ENCODE measurements around the gene GPR137.

DNA sequence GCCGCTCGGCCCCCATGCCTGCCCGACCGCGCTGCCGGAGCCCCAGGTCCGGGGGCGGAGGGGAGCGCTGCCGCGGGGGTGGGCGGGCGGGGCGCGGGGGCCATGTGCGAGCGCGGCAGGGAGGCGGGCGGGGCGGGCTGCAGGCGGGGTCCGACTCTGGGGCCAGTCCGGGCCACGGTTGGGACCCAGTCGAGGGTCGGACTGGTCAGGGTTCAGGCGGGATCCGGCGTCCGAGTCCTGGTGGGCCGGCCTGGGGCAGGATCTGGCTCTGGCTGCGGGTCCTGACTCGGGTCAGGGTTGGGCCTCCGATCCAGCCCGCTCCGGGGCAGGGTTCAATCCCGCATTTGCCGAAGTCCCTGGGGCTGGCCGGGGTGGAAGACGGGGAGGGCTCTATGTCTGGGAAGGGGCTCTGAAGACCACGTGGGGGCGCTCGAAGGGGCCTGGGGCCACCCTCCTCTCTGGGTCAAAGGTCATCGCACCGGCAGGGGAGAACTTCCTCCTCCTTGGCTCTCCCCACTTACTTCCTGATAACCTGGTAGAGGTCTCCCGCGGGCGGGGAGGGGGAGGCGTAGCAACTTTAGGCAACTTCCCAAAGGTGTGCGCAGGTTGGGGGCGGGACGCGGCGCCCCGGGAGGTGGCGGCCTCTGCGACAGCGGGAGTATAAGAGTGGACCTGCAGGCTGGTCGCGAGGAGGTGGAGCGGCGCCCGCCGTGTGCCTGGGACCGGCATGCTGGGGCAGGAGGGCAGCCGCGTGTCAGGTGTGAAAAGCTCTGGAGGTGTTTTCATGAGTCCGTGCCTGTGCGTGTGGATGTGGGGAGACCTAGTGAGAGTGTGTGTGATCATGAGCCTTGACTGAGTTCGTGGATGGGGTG is 20.3 kb downstream of the GPR137 start:
- TF ChIP-seq, protein P1, sequence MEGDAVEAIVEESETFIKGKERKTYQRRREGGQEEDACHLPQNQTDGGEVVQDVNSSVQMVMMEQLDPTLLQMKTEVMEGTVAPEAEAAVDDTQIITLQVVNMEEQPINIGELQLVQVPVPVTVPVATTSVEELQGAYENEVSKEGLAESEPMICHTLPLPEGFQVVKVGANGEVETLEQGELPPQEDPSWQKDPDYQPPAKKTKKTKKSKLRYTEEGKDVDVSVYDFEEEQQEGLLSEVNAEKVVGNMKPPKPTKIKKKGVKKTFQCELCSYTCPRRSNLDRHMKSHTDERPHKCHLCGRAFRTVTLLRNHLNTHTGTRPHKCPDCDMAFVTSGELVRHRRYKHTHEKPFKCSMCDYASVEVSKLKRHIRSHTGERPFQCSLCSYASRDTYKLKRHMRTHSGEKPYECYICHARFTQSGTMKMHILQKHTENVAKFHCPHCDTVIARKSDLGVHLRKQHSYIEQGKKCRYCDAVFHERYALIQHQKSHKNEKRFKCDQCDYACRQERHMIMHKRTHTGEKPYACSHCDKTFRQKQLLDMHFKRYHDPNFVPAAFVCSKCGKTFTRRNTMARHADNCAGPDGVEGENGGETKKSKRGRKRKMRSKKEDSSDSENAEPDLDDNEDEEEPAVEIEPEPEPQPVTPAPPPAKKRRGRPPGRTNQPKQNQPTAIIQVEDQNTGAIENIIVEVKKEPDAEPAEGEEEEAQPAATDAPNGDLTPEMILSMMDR (IDR thresholded peaks at IDR 0.05; ENCODE audit: poor library complexity, severe bottlenecking) = peak; percentile 66
- TF ChIP-seq POLR2AphosphoS5 (IDR thresholded peaks at IDR 0.05) = no peak
- TF ChIP-seq EZH2 (IDR thresholded peaks at IDR 0.05; ENCODE audit: borderline replicate concordance, insufficient read depth, low read length, poor library complexity, severe bottlenecking) = no peak
- TF ChIP-seq, protein P2, sequence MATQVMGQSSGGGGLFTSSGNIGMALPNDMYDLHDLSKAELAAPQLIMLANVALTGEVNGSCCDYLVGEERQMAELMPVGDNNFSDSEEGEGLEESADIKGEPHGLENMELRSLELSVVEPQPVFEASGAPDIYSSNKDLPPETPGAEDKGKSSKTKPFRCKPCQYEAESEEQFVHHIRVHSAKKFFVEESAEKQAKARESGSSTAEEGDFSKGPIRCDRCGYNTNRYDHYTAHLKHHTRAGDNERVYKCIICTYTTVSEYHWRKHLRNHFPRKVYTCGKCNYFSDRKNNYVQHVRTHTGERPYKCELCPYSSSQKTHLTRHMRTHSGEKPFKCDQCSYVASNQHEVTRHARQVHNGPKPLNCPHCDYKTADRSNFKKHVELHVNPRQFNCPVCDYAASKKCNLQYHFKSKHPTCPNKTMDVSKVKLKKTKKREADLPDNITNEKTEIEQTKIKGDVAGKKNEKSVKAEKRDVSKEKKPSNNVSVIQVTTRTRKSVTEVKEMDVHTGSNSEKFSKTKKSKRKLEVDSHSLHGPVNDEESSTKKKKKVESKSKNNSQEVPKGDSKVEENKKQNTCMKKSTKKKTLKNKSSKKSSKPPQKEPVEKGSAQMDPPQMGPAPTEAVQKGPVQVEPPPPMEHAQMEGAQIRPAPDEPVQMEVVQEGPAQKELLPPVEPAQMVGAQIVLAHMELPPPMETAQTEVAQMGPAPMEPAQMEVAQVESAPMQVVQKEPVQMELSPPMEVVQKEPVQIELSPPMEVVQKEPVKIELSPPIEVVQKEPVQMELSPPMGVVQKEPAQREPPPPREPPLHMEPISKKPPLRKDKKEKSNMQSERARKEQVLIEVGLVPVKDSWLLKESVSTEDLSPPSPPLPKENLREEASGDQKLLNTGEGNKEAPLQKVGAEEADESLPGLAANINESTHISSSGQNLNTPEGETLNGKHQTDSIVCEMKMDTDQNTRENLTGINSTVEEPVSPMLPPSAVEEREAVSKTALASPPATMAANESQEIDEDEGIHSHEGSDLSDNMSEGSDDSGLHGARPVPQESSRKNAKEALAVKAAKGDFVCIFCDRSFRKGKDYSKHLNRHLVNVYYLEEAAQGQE (IDR thresholded peaks at IDR 0.05; ENCODE audit: borderline replicate concordance) = no peak
- peak; percentile 46 for TF ChIP-seq SMC3 (conservative IDR thresholded peaks at IDR 0.05; ENCODE audit: poor library complexity)
- TF ChIP-seq EP300 (conservative IDR thresholded peaks at IDR 0.05; ENCODE audit: poor library complexity, severe bottlenecking) = no peak

Data from neural cell (in vitro differentiated cells).